Jurkat, Clone E6-1 (cell line): ENCODE measurements around the gene TIMP1.

Experiments used
- DNase-seq: peaks from one replicate; pipeline ENCODE4 v3.0.0-alpha.2; 2011; ENCODE audit warnings: low read depth, low spot score
- H3K4me3 ChIP-seq: 2 replicates; pipeline ENCODE4 v1.5.1; 2011; ENCODE audit warnings: mild to moderate bottlenecking, low read length, control low read depth, moderate library complexity

The TIMP1 gene

DNA sequence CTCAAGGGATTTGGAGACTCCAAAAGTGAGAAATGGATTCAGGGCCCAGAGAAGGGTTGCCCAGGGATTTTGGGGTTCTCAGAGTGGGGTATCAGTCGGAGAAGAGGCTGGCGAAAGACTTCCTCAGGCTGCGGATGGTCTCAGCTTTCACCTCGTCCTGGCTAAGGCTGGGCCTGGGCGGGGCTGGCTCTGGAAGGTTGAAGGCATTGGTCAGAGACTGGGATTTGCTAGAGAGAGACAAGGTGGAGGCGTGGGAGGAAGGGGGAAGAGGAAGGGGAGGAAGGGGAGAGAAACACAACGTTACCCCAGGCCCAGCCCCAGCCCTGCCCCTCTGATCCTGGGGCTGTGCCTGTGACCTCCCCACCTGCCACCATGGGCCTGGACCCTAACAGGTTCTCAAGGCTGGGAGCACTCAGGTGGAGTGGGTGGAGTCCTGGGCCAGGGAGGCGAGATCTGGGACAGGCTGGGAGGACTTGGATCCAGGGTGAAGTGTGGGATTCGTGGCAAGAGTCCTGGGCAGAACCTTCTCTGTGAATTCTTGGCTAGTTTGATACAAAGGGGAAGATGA lies 9.4 kb upstream of the TIMP1 start:
- no peak overlapping the region for H3K4me3 ChIP-seq
- no peak for DNase-seq

GRCh38 chrX:47573341-47574075 lies 8.7 kb upstream of the TIMP1 start:
- H3K4me3 ChIP-seq: no peak overlapping the region
- DNase-seq: no peak

GRCh38 chrX:47574076-47574546 lies 8.1 kb upstream of the TIMP1 start:
- no peak overlapping the region for H3K4me3 ChIP-seq
- DNase-seq: no peak

DNA sequence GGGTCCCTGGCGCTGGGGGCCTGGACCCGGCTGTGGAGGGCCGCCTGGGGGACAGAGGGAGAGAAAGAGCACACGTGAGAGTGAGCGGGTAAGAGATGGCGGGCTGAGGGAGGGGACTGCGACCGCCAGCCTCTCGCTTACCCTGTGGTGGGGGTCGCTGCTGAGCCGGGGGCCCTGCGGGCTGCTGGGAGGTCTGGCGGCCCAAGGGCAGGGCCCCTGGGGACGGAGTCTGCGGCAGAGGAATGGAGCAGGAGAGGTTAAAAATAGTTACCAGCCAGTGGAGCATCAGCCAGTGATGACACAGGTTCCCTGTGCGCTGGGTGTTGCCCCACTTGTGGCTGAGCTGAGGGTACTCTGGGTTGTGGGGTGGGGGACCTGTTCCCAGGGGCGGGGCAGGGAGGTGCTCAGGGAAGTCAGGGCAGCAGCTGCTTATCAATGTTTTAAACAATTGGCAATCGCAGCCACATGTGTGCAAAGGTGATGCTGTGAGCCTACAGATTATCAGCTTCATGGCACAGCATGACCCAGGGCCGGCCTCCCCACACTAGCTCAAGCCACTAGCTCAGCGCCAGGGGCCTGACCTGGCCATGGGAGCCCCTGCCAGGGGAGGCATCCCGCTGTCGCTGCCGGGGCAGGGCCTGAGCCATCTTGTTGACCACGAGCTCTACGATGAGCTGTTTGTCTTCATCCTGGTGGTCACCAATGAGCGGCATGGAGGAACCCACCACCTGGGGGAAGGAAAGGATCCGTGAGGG lies 7.5 kb upstream of the TIMP1 start:
- no peak overlapping the region for H3K4me3 ChIP-seq
- no peak for DNase-seq

GRCh38 chrX:47576021-47576898 lies 6.0 kb upstream of the TIMP1 start:
- no peak for DNase-seq
- no peak overlapping the region for H3K4me3 ChIP-seq

GRCh38 chrX:47577424-47577823 lies 4.8 kb upstream of the TIMP1 start:
- H3K4me3 ChIP-seq: no peak overlapping the region
- DNase-seq: no peak

DNA sequence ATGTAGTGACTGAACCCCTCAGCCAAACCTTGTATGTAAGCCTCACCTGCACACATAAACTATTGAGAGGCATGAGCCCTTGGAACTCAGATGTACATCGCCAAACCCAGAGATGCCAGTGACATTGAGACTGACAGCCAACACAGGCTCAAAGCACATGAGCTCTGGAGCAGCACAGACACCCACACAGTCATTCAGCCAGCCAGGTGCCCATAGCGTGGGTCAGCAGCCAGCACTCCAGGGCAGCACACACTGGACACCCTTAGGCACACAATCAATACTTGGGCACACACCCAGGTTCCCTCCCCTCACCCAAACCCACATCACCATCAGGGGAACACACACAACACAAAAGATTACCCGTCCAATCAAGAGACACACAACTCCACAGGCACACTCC lies 4.3 kb upstream of the TIMP1 start:
- no peak overlapping the region for H3K4me3 ChIP-seq
- DNase-seq: no peak

DNA sequence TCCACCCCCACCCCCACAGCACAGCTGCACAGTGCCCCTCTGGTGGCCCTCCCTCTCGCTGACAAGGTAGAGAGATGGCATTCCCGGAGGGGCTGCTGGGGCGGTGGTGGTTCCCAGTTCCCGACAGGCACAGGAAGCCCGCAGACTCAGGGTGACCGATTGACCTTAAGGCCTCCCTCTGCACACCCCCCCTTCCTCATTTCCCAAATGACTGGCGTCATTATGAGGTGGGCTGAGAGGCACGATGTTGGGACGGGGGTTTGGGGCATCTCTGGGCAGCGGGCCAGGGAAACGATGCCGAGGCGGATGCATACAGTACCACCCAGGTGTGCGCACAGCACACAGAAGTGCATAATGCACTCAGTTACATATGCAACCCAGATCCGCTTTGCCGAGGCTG lies 3.5 kb upstream of the TIMP1 start:
- H3K4me3 ChIP-seq: no peak overlapping the region
- DNase-seq: no peak

DNA sequence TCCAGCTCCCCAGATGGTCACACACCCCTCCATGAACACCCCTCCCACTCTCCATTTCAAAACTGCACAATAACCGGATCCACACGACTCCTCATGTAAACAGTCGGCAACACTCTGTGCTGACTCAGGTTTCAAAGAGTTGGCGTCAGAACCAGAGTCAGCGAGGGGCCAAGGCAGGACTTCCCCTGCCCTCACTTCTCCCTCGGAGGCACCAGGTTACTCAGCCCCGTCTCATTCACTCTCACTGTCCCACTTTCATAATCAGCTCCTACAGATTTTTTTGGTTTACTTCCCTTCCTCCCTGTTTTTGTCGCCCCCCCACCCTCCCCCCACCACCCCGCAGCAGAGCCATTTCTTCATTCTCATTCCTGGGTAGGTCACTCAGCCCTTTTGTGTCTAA lies 2.7 kb upstream of the TIMP1 start:
- DNase-seq: no peak
- H3K4me3 ChIP-seq: no peak overlapping the region

GRCh38 chrX:47583240-47583861 lies 1.1 kb downstream of the TIMP1 start:
- DNase-seq: no peak
- H3K4me3 ChIP-seq: no peak overlapping the region

GRCh38 chrX:47584714-47585113 lies 2.5 kb downstream of the TIMP1 start:
- H3K4me3 ChIP-seq: no peak overlapping the region
- no peak for DNase-seq

DNA sequence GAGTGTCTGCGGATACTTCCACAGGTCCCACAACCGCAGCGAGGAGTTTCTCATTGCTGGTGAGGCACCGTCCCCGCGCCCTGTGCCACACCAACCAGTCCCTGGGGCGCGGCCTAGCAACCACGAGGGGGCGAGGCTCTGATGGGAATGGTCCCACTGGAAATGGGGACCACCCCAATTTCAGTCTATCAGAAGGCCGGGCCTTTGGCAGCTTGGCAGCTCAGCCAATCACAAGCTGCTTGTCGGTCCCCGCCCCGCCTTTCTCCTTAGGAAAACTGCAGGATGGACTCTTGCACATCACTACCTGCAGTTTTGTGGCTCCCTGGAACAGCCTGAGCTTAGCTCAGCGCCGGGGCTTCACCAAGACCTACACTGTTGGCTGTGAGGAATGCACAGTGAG lies 3.0 kb downstream of the TIMP1 start:
- no peak overlapping the region for H3K4me3 ChIP-seq
- DNase-seq: no peak

DNA sequence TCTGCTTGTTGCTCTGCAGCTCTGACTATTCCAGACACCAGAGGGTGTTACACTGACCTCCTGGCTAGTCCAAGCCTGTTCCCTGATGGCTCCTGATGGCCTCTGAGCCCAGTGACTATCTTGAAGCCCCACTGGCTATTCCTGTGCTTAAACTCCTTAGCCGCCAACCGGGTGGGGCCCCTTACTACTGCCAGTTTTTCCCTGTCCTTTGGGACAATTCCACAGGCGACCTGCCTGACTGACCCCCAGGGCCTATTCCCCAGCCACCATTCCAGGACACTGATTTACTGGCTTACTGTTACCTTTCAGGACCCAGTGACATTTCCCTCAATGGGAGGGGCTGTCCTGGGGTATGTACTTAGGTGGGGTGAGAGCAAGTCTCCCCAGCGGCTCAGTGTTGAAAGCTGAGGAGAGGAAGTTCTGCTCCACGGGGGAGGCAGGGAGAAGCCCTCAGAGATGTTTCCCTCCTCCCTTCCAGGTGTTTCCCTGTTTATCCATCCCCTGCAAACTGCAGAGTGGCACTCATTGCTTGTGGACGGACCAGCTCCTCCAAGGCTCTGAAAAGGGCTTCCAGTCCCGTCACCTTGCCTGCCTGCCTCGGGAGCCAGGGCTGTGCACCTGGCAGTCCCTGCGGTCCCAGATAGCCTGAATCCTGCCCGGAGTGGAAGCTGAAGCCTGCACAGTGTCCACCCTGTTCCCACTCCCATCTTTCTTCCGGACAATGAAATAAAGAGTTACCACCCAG lies 4.0 kb downstream of the TIMP1 start:
- no peak for DNase-seq
- H3K4me3 ChIP-seq: no peak overlapping the region

- no peak overlapping the region for H3K4me3 ChIP-seq
- no peak for DNase-seq
Measured at GRCh38 chrX:47587091-47587891, 5.1 kb downstream of the TIMP1 start.

DNA sequence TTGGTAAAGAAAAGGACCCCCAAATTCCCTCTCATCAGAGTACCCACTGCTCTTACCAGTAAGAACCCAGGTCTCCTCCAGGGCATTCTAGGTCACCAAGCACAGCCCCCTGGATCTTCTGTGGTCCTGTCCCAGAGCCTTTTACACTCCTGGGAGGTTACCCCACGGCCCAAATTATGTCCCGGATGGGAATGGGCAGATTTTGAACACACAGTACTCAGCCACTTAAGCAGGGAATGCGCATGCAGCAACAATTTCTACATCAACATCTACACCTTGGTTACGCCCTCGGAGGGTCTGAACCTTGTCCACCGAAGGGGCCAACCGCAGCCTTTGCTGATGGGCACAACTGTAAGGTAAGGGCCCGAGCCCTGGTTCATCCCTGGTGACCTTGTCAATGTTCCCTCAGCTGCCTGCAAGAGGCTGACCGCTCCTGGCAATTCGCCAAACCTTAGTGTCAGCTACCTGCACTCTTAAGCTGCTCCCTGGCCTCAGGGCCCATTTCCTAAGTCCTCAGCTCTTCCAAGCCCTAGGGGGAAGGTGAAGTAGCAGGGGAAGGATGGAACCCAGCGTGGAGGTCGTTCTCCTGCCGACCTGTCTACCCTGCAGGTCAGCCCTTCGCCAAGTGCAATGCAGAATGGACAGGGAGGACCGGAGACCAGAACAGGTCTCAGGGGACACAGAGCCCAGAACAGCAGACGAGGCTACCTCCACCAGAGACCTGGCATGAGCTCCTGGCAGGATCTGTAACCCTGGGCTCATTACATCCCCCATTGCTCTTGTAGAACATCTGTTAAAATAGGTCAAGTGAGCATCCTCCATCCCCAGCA lies 5.9 kb downstream of the TIMP1 start:
- DNase-seq: no peak
- no peak overlapping the region for H3K4me3 ChIP-seq

DNA sequence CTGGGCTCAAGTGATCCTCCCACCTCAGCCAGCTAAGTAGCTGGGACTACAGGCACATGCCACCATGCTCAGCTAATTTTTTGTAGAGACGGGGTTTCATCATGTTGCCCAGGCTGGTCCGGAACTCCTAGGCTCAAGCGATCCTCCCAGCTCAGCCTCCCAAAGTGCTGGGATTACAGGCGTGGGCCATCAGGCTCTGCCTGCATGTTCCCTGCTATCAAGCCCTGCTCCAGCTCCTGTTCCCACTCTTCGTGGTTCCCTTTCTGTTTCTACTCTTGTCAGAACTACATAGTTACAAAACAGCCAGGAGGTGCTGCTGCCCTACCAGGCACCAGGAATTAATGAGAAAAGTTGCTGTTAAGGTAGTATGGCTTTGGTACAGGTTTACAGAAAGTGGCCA lies 8.7 kb downstream of the TIMP1 start:
- H3K4me3 ChIP-seq: no peak overlapping the region
- DNase-seq: no peak

GRCh38 chrX:47593522-47593921 lies 11.3 kb downstream of the TIMP1 start:
- DNase-seq: no peak
- no peak overlapping the region for H3K4me3 ChIP-seq
